GM10248 (cell line): Measurements from ENCODE around the gene COL15A1.

ENCODE experiments used
- CTCF ChIA-PET: fragments of 300-600 bp; sonication (Branson Sonifier 250); formaldehyde crosslinking; extraction: SDS; loops from one replicate; lab custom pipeline; 2021; ENCODE audit warnings: antibody characterized with exemption; lab: Yijun Ruan, JAX
- POLR2A ChIA-PET: fragments of 350-650 bp; sonication (Branson Sonifier 250); formaldehyde crosslinking; extraction: SDS; loops from one replicate; lab custom pipeline; 2020; ENCODE audit warnings: antibody characterized with exemption; lab: Yijun Ruan, JAX
- DNase-seq: peaks from one replicate; pipeline ENCODE4 v3.0.0; 2012; ENCODE audit errors: extremely low spot score
- TF ChIP-seq, protein P1 (sequence below): IDR thresholded peaks from 2 replicates; pipeline ENCODE4 v1.5.1; 2012; ENCODE audit warnings: mild to moderate bottlenecking, low read depth; ENCODE audit errors: extremely low read depth, missing control alignments, control extremely low read depth

Gene COL15A1

DNA sequence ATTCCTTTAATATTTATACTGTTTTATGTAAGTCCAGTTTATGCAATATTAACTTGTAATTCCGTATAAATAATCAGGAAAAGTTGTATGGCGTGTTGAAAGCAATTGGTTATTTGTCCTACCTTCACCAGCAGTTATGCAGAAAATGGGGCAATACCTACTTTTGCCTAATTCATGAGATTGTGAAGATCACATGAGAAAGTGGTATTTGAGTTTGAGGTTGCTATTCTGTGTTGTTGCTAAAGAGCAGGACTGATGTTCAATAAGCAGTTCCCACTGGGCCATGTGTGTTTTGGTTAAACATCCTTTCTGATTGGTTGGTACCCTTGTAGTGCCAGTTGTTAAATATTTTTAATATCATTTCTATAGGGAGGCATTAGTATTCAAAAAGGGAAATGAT lies 164.4 kb downstream of the COL15A1 start:
- TF ChIP-seq, protein P1, sequence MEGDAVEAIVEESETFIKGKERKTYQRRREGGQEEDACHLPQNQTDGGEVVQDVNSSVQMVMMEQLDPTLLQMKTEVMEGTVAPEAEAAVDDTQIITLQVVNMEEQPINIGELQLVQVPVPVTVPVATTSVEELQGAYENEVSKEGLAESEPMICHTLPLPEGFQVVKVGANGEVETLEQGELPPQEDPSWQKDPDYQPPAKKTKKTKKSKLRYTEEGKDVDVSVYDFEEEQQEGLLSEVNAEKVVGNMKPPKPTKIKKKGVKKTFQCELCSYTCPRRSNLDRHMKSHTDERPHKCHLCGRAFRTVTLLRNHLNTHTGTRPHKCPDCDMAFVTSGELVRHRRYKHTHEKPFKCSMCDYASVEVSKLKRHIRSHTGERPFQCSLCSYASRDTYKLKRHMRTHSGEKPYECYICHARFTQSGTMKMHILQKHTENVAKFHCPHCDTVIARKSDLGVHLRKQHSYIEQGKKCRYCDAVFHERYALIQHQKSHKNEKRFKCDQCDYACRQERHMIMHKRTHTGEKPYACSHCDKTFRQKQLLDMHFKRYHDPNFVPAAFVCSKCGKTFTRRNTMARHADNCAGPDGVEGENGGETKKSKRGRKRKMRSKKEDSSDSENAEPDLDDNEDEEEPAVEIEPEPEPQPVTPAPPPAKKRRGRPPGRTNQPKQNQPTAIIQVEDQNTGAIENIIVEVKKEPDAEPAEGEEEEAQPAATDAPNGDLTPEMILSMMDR: no peak
- CTCF ChIA-PET: no interaction called here
- DNase-seq: no peak
- POLR2A ChIA-PET: no interaction called here

DNA sequence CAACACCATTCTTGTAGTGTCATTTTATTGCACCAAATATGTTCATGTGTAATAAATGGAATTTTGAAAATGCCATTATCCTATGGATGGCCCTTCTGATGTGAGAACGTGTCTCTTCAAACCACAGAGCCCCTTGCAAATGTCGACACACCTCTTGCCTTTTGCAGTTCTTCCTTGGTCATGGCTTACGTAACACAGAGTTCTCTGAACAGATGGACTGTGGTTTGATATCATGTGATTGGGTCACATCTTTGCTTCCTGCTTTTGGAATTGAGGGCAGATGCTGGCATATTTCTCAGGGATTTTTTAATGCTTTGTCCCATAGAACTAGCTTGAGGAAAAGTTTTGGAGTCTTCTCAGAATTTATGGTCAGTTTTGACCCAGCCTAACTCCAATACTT lies 165.8 kb downstream of the COL15A1 start:
- ChIA-PET CTCF (interaction anchor here (1.0 kb wide), 1 partner anchor 23 kb away, joined by 3 read pairs; no protein-coding TSS in a partner anchor), POLR2A (no interaction called here)
- DNase-seq: no peak
- TF ChIP-seq, protein P1: no peak

DNA sequence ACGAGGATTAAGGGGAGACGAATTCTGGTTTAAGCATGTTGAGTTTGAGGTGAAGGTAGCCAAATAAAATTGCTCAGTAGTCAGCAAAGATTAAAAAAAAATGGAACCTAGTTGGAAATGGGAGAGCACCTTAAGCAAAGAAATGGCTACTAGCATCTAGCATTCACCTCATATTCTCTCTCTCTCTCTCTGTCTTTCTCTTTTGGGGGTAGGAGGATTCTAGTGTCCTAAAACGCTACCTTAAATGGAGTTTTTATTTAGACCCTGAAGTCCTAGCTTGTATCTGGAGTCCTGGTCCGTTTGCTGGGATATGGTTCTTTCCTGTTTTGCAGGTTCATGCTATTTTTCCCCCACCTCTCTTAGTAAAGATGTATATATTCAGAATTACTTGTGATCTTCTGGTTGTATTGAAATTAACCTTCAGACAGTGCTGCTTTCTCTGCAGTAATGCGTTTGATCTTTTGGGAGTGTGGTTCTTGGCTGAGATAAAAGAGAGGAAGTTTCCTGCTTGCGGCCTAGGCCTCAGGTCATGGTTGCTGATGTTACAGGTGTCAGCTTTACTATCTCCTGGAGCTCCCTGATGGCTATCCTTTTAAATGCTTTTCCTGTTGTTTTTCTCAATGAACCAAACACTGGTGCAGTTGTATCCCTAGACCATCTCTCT lies 169.2 kb downstream of the COL15A1 start:
- TF ChIP-seq, protein P1: no peak
- DNase-seq: no peak
- ChIA-PET CTCF (interaction anchor here (1.0 to 2.1 kb wide), 5 partner anchors 8 to 54 kb away, joined by 3 to 8 read pairs (median 4); partner anchors contain the start of gene TGFBR1), POLR2A (no interaction called here)

DNA sequence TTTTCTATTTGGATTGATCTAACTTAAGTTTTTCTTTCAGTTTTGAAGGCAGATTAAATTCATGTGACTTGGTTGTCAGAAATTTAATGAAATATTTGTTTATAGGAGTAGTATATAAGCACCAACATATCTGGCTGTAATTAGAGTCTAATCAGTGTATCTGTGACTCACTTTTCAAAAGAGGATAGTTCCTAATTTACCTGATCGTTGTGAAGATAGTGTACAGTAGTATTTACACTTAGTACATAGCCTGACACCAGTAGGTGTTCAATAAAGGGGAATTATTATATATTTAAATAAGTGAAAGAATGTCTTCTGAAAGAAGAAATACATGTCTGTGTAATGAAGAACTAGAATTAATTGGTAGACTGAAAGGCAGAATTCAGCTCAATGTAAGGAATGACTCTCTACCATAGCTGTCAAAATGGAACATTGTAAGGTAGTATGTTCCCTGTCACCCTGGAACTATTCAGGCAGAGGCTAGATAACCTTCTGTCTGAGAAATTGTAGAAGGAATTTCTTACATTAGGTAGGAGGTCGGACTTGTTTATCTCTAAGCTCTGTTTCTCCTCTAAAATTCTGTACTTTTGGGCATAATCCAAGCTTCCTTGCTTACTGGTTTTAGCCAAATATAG lies 169.8 kb downstream of the COL15A1 start:
- ChIA-PET POLR2A (no interaction called here), CTCF (interaction anchor here (1.0 to 2.1 kb wide), 7 partner anchors 9 to 115 kb away, joined by 3 to 9 read pairs (median 4); partner anchors contain the start of gene TGFBR1)
- TF ChIP-seq, protein P1: no peak
- DNase-seq: no peak

DNA sequence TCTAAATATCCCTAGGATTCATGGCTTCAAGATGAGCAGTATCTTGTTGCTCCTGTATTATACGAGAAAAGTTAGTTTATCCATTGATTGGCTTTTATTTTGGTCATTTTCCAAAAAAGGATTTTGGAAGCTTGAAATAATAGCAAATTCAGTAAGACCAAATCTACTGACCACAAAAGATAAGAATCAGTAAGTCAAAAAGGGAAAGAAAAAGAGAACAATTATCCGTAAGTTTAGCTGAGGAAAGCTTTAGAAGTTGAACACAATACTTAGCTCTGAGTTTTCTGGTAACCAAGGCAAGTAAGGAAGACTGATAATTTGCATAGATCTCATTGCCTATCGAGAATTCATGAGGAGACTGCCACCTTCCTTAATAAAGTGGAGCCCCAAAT lies 170.3 kb downstream of the COL15A1 start:
- TF ChIP-seq, protein P1: no peak
- CTCF ChIA-PET: interaction anchor here (1.2 to 2.1 kb wide), 4 partner anchors 10 to 116 kb away, joined by 3 to 9 read pairs (median 6); partner anchors contain the start of gene TGFBR1
- no peak for DNase-seq
- POLR2A ChIA-PET: no interaction called here

DNA sequence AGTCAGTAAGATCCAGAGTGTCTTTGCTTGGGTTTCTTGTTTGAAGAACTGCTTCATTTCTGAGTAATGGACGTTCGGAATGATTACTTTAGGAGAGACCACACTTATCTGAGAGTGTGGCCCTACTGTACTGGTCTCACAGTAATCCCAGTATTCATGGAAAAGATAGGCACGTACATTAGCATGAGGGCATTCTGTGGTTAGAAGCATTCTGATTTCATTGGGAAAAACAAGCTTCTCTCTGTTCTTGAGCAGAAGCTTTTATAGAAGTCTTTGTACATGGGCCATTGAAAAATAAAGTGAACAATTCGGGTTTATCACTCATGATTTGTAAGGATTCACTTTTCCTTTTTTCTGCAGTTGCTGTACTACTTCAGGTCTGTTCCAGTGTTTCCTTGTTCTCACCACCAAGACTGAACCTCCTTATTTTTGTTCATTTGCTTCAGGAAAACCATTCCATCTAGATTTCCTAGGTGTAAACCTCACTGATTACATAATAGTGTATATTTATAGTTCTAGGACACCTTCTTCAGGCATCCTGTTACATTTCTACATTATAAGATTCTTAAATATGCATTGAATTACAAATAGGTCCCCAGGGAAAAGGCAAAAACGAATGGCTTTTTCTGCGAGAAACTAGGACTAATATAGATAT lies 171.3 kb downstream of the COL15A1 start:
- CTCF ChIA-PET: interaction anchor here (1.5 to 1.7 kb wide), 2 partner anchors 21 to 26 kb away, joined by 3 to 9 read pairs; no protein-coding TSS in a partner anchor
- no peak for DNase-seq
- TF ChIP-seq, protein P1: no peak
- POLR2A ChIA-PET: no interaction called here
